ENCODE results near the gene MED15. TPM values are rescaled to one million over a fixed set of nuclear protein-coding genes. Genes with fewer than 3 reads are reported as not detected.
A peak's percentile ranks its signal among the peaks of the same experiment; 100 is the strongest.

MED15 gene
- total and polyA plus RNA-seq, 3 experiments from 2014 or later: 98.0 to 120 (median 106) TPM

GRCh38 chr22:20606041-20606783, 98.8 kb downstream of the MED15 start:
- no peak overlapping the region for H3K27ac ChIP-seq (ENCODE audit: low read depth, low read length)
- POLR2A ChIA-PET: no interaction called here

GRCh38 chr22:20606784-20607128, 99.3 kb downstream of the MED15 start:
- H3K9me3 ChIP-seq (ENCODE audit: low read length): no peaks in the 10 kb centered on the region
- DNase-seq: no peak
- H3K4me1 ChIP-seq (ENCODE audit: insufficient read depth, low read length): peaks cover 9% of the 10 kb centered on the region
- peak overlapping the region in 1 of 8 donors; percentile 78 for H3K27ac Mint-ChIP-seq
- POLR2A ChIA-PET: no interaction called here
- H3K27me3 Mint-ChIP-seq: peaks cover 0 to 1% of the 10 kb centered on the region in 2 donors
- no peaks in the 10 kb centered on the region for H3K36me3 Mint-ChIP-seq
- no peaks in the 10 kb centered on the region for H3K9me3 Mint-ChIP-seq
- CTCF ChIA-PET: interaction anchor here (0.8 to 3.7 kb wide), 10 partner anchors 9 to 189 kb away, joined by 3 to 14 read pairs (median 4); no protein-coding TSS in a partner anchor
- H3K27me3 ChIP-seq (ENCODE audit: insufficient read depth, low read length, poor library complexity, severe bottlenecking): peaks cover 6% of the 10 kb centered on the region
- H3K4me3 ChIP-seq (ENCODE audit: low read length): no peak overlapping the region
- H3K36me3 ChIP-seq (ENCODE audit: insufficient read depth, low read length): no peaks in the 10 kb centered on the region
- peaks cover 9 to 10% (median 10%) of the 10 kb centered on the region in 3 donors for H3K4me1 Mint-ChIP-seq
- no peak overlapping the region for H3K4me3 Mint-ChIP-seq
- H3K27ac ChIP-seq (ENCODE audit: low read depth, low read length): no peak overlapping the region

More at GRCh38 chr22:20606041-20606783, 98.8 kb downstream of the MED15 start:
- peaks cover 0 to 1% of the 10 kb centered on the region in 2 donors for H3K27me3 Mint-ChIP-seq
- CTCF ChIA-PET: interaction anchor here (0.6 to 3.7 kb wide), 15 partner anchors 9 to 188 kb away, joined by 3 to 14 read pairs (median 4); no protein-coding TSS in a partner anchor
- Histone ChIP-seq H3K27me3 (ENCODE audit: insufficient read depth, low read length, poor library complexity, severe bottlenecking) (peaks cover 6% of the 10 kb centered on the region), H3K4me3 (ENCODE audit: low read length) (no peak overlapping the region), H3K9me3 (ENCODE audit: low read length) (no peaks in the 10 kb centered on the region), H3K4me1 (ENCODE audit: insufficient read depth, low read length) (peaks cover 9% of the 10 kb centered on the region), H3K36me3 (ENCODE audit: insufficient read depth, low read length) (no peaks in the 10 kb centered on the region)
- peak overlapping the region in 4 of 8 donors; percentile 36 to 78 (median 60) for H3K27ac Mint-ChIP-seq
- no peaks in the 10 kb centered on the region for H3K36me3 Mint-ChIP-seq
- DNase-seq: peak; percentile 41 to 77 (median 61)
- no peaks in the 10 kb centered on the region for H3K9me3 Mint-ChIP-seq
- peaks cover 9 to 10% (median 10%) of the 10 kb centered on the region in 3 donors for H3K4me1 Mint-ChIP-seq
- H3K4me3 Mint-ChIP-seq: peak overlapping the region in 1 of 7 donors; percentile 11

- H3K27me3 ChIP-seq (ENCODE audit: insufficient read depth, low read length, poor library complexity, severe bottlenecking): peaks cover 9% of the 10 kb centered on the region
- Mint-ChIP-seq H3K27ac (no peak overlapping the region), H3K4me3 (no peak overlapping the region), H3K27me3 (peaks cover 0 to 1% of the 10 kb centered on the region in 2 donors), H3K9me3 (no peaks in the 10 kb centered on the region), H3K4me1 (peaks cover 8 to 10% (median 10%) of the 10 kb centered on the region in 3 donors), H3K36me3 (no peaks in the 10 kb centered on the region)
- ChIA-PET POLR2A (no interaction called here), CTCF (interaction anchor here (1.3 to 3.7 kb wide), 6 partner anchors 12 to 134 kb away, joined by 4 to 14 read pairs (median 4); no protein-coding TSS in a partner anchor)
- no peak overlapping the region for H3K4me3 ChIP-seq (ENCODE audit: low read length)
- no peaks in the 10 kb centered on the region for H3K36me3 ChIP-seq (ENCODE audit: insufficient read depth, low read length)
- DNase-seq: no peak
- peaks cover 9% of the 10 kb centered on the region for H3K4me1 ChIP-seq (ENCODE audit: insufficient read depth, low read length)
- no peaks in the 10 kb centered on the region for H3K9me3 ChIP-seq (ENCODE audit: low read length)
- no peak overlapping the region for H3K27ac ChIP-seq (ENCODE audit: low read depth, low read length)
These were observed 99.9 kb downstream of the MED15 start for GRCh38 chr22:20607157-20607907.

- ChIA-PET CTCF (no interaction called here), POLR2A (no interaction called here)
- Histone ChIP-seq H3K27ac (ENCODE audit: low read depth, low read length) (no peak overlapping the region), H3K4me1 (ENCODE audit: insufficient read depth, low read length) (peaks cover 9% of the 10 kb centered on the region), H3K27me3 (ENCODE audit: insufficient read depth, low read length, poor library complexity, severe bottlenecking) (peaks cover 11% of the 10 kb centered on the region), H3K4me3 (ENCODE audit: low read length) (no peak overlapping the region), H3K36me3 (ENCODE audit: insufficient read depth, low read length) (no peaks in the 10 kb centered on the region), H3K9me3 (ENCODE audit: low read length) (no peaks in the 10 kb centered on the region)
- H3K36me3 Mint-ChIP-seq: no peaks in the 10 kb centered on the region
- H3K9me3 Mint-ChIP-seq: no peaks in the 10 kb centered on the region
- H3K4me3 Mint-ChIP-seq: no peak overlapping the region
- DNase-seq: no peak
- H3K27ac Mint-ChIP-seq: no peak overlapping the region
- peaks cover 0 to 1% of the 10 kb centered on the region in 2 donors for H3K27me3 Mint-ChIP-seq
- peaks cover 7 to 10% (median 10%) of the 10 kb centered on the region in 3 donors for H3K4me1 Mint-ChIP-seq
These were observed 102.9 kb downstream of the MED15 start for GRCh38 chr22:20610243-20610686.

GRCh38 chr22:20610757-20611156, 103.3 kb downstream of the MED15 start:
- Mint-ChIP-seq H3K4me3 (no peak overlapping the region), H3K27ac (peak overlapping the region in 2 of 8 donors; percentile 38 to 73), H3K36me3 (no peaks in the 10 kb centered on the region), H3K9me3 (no peaks in the 10 kb centered on the region), H3K27me3 (peaks cover 0 to 1% of the 10 kb centered on the region in 2 donors), H3K4me1 (peaks cover 6 to 10% (median 8%) of the 10 kb centered on the region in 3 donors)
- no peaks in the 10 kb centered on the region for H3K36me3 ChIP-seq (ENCODE audit: insufficient read depth, low read length)
- peaks cover 9% of the 10 kb centered on the region for H3K4me1 ChIP-seq (ENCODE audit: insufficient read depth, low read length)
- H3K27me3 ChIP-seq (ENCODE audit: insufficient read depth, low read length, poor library complexity, severe bottlenecking): peaks cover 13% of the 10 kb centered on the region
- no peak overlapping the region for H3K27ac ChIP-seq (ENCODE audit: low read depth, low read length)
- POLR2A ChIA-PET: no interaction called here
- CTCF ChIA-PET: no interaction called here
- H3K4me3 ChIP-seq (ENCODE audit: low read length): no peak overlapping the region
- no peak for DNase-seq
- no peaks in the 10 kb centered on the region for H3K9me3 ChIP-seq (ENCODE audit: low read length)

- H3K27ac Mint-ChIP-seq: peak overlapping the region in 1 of 8 donors; percentile 91
- no peak for DNase-seq
- H3K9me3 Mint-ChIP-seq: no peaks in the 10 kb centered on the region
- ChIA-PET POLR2A (no interaction called here), CTCF (no interaction called here)
- no peak overlapping the region for H3K27ac ChIP-seq (ENCODE audit: low read depth, low read length)
- no peaks in the 10 kb centered on the region for H3K9me3 ChIP-seq (ENCODE audit: low read length)
- H3K27me3 ChIP-seq (ENCODE audit: insufficient read depth, low read length, poor library complexity, severe bottlenecking): peaks cover 13% of the 10 kb centered on the region
- peaks cover 0 to 1% of the 10 kb centered on the region in 2 donors for H3K27me3 Mint-ChIP-seq
- H3K4me3 Mint-ChIP-seq: no peak overlapping the region
- H3K4me1 ChIP-seq (ENCODE audit: insufficient read depth, low read length): peaks cover 3% of the 10 kb centered on the region
- no peaks in the 10 kb centered on the region for H3K36me3 ChIP-seq (ENCODE audit: insufficient read depth, low read length)
- no peaks in the 10 kb centered on the region for H3K36me3 Mint-ChIP-seq
- H3K4me1 Mint-ChIP-seq: peaks cover 2 to 3% (median 2%) of the 10 kb centered on the region in 3 donors
- no peak overlapping the region for H3K4me3 ChIP-seq (ENCODE audit: low read length)
These were observed 104.0 kb downstream of the MED15 start for GRCh38 chr22:20611418-20611817.

- Histone ChIP-seq H3K4me1 (ENCODE audit: insufficient read depth, low read length) (no peaks in the 10 kb centered on the region), H3K9me3 (ENCODE audit: low read length) (no peaks in the 10 kb centered on the region), H3K36me3 (ENCODE audit: insufficient read depth, low read length) (no peaks in the 10 kb centered on the region), H3K27ac (ENCODE audit: low read depth, low read length) (no peak overlapping the region), H3K27me3 (ENCODE audit: insufficient read depth, low read length, poor library complexity, severe bottlenecking) (peaks cover 13% of the 10 kb centered on the region), H3K4me3 (ENCODE audit: low read length) (no peak overlapping the region)
- H3K4me1 Mint-ChIP-seq: no peaks in the 10 kb centered on the region
- ChIA-PET POLR2A (no interaction called here), CTCF (no interaction called here)
- H3K4me3 Mint-ChIP-seq: no peak overlapping the region
- no peaks in the 10 kb centered on the region for H3K36me3 Mint-ChIP-seq
- no peak for DNase-seq
- peak overlapping the region in 2 of 8 donors; percentile 17 to 87 for H3K27ac Mint-ChIP-seq
- no peaks in the 10 kb centered on the region for H3K9me3 Mint-ChIP-seq
- peaks cover 0 to 1% of the 10 kb centered on the region in 2 donors for H3K27me3 Mint-ChIP-seq
These were observed 105.9 kb downstream of the MED15 start for GRCh38 chr22:20613301-20613700.

- DNase-seq: no peak
- Mint-ChIP-seq H3K9me3 (no peaks in the 10 kb centered on the region), H3K4me3 (no peak overlapping the region), H3K4me1 (no peaks in the 10 kb centered on the region), H3K27ac (no peak overlapping the region), H3K36me3 (no peaks in the 10 kb centered on the region), H3K27me3 (peaks cover 0 to 2% of the 10 kb centered on the region in 2 donors)
- ChIA-PET POLR2A (no interaction called here), CTCF (no interaction called here)
- Histone ChIP-seq H3K27ac (ENCODE audit: low read depth, low read length) (no peak overlapping the region), H3K4me3 (ENCODE audit: low read length) (no peak overlapping the region), H3K4me1 (ENCODE audit: insufficient read depth, low read length) (no peaks in the 10 kb centered on the region), H3K36me3 (ENCODE audit: insufficient read depth, low read length) (no peaks in the 10 kb centered on the region), H3K27me3 (ENCODE audit: insufficient read depth, low read length, poor library complexity, severe bottlenecking) (peaks cover 13% of the 10 kb centered on the region), H3K9me3 (ENCODE audit: low read length) (no peaks in the 10 kb centered on the region)
These were observed 107.6 kb downstream of the MED15 start for GRCh38 chr22:20615021-20615420.
